ENCODE measurements around the gene ALKAL2.

DNA sequence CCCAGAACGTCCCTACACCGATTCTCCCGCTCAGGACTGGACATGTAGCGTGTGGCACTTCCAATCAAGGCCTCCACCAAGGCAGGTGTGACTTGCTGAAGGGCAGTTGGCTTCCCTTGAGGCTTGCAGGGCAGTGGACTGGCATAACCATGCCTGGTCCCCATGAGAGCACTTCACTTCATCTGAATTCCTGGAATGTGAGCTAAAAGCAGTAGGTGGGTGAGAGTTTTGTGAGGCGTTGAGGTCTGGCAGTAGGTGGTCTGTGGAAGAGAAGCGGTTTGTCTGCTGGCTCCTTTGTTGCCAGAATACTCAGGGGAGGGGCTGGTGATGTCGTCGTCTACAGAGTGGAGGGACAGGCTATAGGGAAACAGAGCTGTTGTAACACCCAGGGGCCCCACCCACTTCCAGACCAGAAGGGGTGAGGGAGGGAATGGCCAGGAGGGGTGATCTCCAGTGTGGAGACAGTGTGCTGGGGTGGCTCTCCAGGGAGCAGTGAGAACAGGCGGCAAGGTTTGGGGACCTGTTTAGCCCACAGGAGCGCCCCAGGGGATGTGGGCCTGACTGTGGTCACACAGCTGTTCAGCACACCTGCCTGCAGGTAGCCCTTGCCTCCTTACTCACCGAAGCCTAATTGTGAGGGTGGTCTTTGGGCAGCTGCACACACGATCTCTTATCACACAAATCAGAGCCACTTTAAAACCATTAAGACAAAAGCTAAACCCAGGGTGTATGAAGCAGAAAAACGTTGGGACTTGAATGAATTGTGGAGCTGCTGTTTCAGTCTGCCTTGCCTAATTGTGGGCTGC, 21.5 kb upstream of the ALKAL2 start:
- TF ChIP-seq EZH2 (IDR thresholded peaks at IDR 0.05; ENCODE audit: borderline replicate concordance, low read length): no peak
- TF ChIP-seq, protein P1, sequence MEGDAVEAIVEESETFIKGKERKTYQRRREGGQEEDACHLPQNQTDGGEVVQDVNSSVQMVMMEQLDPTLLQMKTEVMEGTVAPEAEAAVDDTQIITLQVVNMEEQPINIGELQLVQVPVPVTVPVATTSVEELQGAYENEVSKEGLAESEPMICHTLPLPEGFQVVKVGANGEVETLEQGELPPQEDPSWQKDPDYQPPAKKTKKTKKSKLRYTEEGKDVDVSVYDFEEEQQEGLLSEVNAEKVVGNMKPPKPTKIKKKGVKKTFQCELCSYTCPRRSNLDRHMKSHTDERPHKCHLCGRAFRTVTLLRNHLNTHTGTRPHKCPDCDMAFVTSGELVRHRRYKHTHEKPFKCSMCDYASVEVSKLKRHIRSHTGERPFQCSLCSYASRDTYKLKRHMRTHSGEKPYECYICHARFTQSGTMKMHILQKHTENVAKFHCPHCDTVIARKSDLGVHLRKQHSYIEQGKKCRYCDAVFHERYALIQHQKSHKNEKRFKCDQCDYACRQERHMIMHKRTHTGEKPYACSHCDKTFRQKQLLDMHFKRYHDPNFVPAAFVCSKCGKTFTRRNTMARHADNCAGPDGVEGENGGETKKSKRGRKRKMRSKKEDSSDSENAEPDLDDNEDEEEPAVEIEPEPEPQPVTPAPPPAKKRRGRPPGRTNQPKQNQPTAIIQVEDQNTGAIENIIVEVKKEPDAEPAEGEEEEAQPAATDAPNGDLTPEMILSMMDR (IDR thresholded peaks at IDR 0.05; ENCODE audit: low read length): no peak

Measured in OCI-LY1 (cell line).